ENCODE results near the gene GPC3. TPM values are rescaled to one million over a fixed set of nuclear protein-coding genes. Genes with fewer than 3 reads are reported as not detected.

Gene GPC3
- total RNA-seq, 1 donor from 2014 or later, result not detected

GRCh38 chrX:133742602-133743305, 242.6 kb downstream of the GPC3 start:
- H3K36me3 Mint-ChIP-seq (ENCODE audit: low read depth), result no peaks in the 10 kb centered on the region

GRCh38 chrX:133741303-133741702, 244.1 kb downstream of the GPC3 start:
- TF ChIP-seq, protein P1, sequence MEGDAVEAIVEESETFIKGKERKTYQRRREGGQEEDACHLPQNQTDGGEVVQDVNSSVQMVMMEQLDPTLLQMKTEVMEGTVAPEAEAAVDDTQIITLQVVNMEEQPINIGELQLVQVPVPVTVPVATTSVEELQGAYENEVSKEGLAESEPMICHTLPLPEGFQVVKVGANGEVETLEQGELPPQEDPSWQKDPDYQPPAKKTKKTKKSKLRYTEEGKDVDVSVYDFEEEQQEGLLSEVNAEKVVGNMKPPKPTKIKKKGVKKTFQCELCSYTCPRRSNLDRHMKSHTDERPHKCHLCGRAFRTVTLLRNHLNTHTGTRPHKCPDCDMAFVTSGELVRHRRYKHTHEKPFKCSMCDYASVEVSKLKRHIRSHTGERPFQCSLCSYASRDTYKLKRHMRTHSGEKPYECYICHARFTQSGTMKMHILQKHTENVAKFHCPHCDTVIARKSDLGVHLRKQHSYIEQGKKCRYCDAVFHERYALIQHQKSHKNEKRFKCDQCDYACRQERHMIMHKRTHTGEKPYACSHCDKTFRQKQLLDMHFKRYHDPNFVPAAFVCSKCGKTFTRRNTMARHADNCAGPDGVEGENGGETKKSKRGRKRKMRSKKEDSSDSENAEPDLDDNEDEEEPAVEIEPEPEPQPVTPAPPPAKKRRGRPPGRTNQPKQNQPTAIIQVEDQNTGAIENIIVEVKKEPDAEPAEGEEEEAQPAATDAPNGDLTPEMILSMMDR (IDR thresholded peaks at IDR 0.05), result no peak
- DNase-seq (no peak), ATAC-seq (ENCODE audit: low read depth) (no peak)
- Mint-ChIP-seq H3K4me1 (no peaks in the 10 kb centered on the region), H3K27ac (no peak overlapping the region), H3K4me3 (no peak overlapping the region), H3K27me3 (no peaks in the 10 kb centered on the region), H3K36me3 (ENCODE audit: low read depth) (no peaks in the 10 kb centered on the region), H3K9me3 (no peaks in the 10 kb centered on the region)
- ChIA-PET POLR2A (no interaction called here), CTCF (no interaction called here)
- intact Hi-C loops (cut with micrococcal nuclease), result no loop called here

More at GRCh38 chrX:133742602-133743305, 242.6 kb downstream of the GPC3 start:
- Mint-ChIP-seq H3K4me3 (no peak overlapping the region), H3K27me3 (no peaks in the 10 kb centered on the region), H3K9me3 (no peaks in the 10 kb centered on the region), H3K4me1 (no peaks in the 10 kb centered on the region), H3K27ac (no peak overlapping the region)
- ChIA-PET CTCF (no interaction called here), POLR2A (no interaction called here)
- no peak for DNase-seq
- intact Hi-C loops (cut with micrococcal nuclease), result no loop called here
- TF ChIP-seq, protein P1 (IDR thresholded peaks at IDR 0.05), result no peak
- ATAC-seq (ENCODE audit: low read depth), result no peak

DNA sequence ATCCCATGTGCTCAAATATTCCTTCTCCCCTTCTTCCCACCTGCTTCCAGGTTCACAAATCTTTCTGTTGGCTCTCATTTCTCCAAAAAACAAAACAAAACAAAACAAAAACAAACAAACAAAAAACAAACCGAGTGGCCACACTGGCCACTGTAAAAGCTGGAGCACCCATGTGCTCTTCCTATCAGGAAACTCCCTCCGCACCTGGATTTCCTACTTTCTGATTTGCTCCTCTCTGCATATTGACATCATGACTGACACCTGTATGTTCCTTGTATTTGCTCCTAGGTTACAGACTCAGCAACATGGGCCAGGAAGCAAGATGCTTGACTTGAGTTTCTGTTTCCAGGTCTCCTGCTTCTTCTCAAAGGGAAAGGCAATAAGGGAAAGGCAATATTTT, 258.8 kb downstream of the GPC3 start:
- POLR2A ChIA-PET, result no interaction called here
- peaks cover 2% of the 10 kb centered on the region for H3K27me3 Mint-ChIP-seq
- peaks cover 2% of the 10 kb centered on the region for H3K4me1 Mint-ChIP-seq
- intact Hi-C loops (cut with micrococcal nuclease), result no loop called here
- no peaks in the 10 kb centered on the region for H3K36me3 Mint-ChIP-seq (ENCODE audit: low read depth)
- H3K4me3 Mint-ChIP-seq, result no peak overlapping the region
- no peak for DNase-seq
- no peaks in the 10 kb centered on the region for H3K9me3 Mint-ChIP-seq
- ATAC-seq (ENCODE audit: low read depth), result no peak
- CTCF ChIA-PET, result no interaction called here
- TF ChIP-seq, protein P1 (IDR thresholded peaks at IDR 0.05), result no peak
- no peak overlapping the region for H3K27ac Mint-ChIP-seq

- no peaks in the 10 kb centered on the region for H3K36me3 Mint-ChIP-seq (ENCODE audit: low read depth)
These were observed 259.2 kb downstream of the GPC3 start for GRCh38 chrX:133726211-133726630.

GRCh38 chrX:133723930-133724329, 261.5 kb downstream of the GPC3 start:
- intact Hi-C loops (cut with micrococcal nuclease), result no loop called here
- DNase-seq (no peak), ATAC-seq (ENCODE audit: low read depth) (no peak)
- Mint-ChIP-seq H3K9me3 (no peaks in the 10 kb centered on the region), H3K36me3 (ENCODE audit: low read depth) (no peaks in the 10 kb centered on the region), H3K27ac (no peak overlapping the region), H3K4me1 (peaks cover 2% of the 10 kb centered on the region), H3K4me3 (no peak overlapping the region), H3K27me3 (no peaks in the 10 kb centered on the region)
- POLR2A ChIA-PET, result no interaction called here
- CTCF ChIA-PET, result no interaction called here
- TF ChIP-seq, protein P1 (IDR thresholded peaks at IDR 0.05), result no peak

More at GRCh38 chrX:133726211-133726630, 259.2 kb downstream of the GPC3 start:
- ATAC-seq (ENCODE audit: low read depth) (no peak), DNase-seq (no peak)
- Mint-ChIP-seq H3K9me3 (no peaks in the 10 kb centered on the region), H3K4me3 (no peak overlapping the region), H3K27ac (no peak overlapping the region), H3K27me3 (peaks cover 2% of the 10 kb centered on the region), H3K4me1 (peaks cover 2% of the 10 kb centered on the region)
- ChIA-PET CTCF (no interaction called here), POLR2A (no interaction called here)
- intact Hi-C loops (cut with micrococcal nuclease), result no loop called here
- TF ChIP-seq, protein P1 (IDR thresholded peaks at IDR 0.05), result no peak

Data from activated B cell treated with CpG ODN at 0.5 μM for 24 hours (primary cell).